Upper lobe of left lung (tissue), 4 donors: ENCODE data around the gene IGSF9B.

ENCODE experiments used
- CTCF ChIP-seq, 6 experiments: fragments of 450-650 bp in 4 of 6; fragments of 200-600 bp in 2 of 6; sonication (generic) in 2 of 6; IDR thresholded peaks; one replicate each; pipeline ENCODE4 v1.5.1; 2016 to 2019; ENCODE audit warnings: antibody characterized with exemption in 6 of 6
- EP300 ChIP-seq, 4 donors: sonication (generic); formaldehyde crosslinking; IDR thresholded peaks; one replicate each; pipeline ENCODE4 v1.5.1; 2017; ENCODE audit warnings: antibody characterized with exemption in 4 of 4, control low read depth in 2 of 4

- no peak for TF ChIP-seq CTCF (IDR thresholded peaks at IDR 0.05)
- TF ChIP-seq EP300 (IDR thresholded peaks at IDR 0.05) = no peak
These were observed 44.3 kb upstream of the IGSF9B start for GRCh38 chr11:134001088-134001487.
